GM19455 (cell line): ENCODE data around the gene FUT7.

Experiments used
- ATAC-seq: cut with Tn5 transposase; IDR thresholded peaks from one replicate; pipeline ENCODE4 v1.9.1; 2021; ENCODE audit not compliant: unreplicated experiment

The FUT7 gene

DNA sequence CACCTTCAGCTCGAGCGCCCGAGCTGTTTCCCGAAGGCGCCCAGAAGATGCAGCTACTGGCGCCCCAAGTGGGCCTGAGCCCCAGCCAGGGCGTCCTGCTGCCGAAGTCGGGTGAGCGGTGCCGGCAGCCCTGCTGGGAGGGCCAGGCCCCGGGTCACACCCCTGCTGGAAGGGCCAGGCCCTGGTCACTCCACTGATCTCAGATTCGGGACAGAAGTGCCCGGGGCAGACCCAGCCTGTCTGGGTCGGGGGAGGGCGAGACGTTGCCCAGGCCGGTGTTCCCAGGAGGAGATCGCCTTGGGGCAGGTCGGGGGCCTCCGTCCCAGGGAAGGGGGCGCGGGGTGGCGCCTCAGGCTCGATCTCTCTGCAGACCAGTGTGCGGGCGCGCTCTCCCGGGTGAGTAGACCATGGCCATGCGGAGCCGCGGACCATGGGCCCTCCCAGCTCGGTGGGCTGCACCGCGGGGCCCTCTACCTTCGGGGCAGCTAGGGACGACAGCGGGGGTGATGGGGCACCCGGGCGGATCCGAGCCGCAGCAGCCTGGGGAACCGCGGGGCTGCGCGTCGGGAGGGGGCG is 46.8 kb downstream of the FUT7 start:
- no peak for ATAC-seq

DNA sequence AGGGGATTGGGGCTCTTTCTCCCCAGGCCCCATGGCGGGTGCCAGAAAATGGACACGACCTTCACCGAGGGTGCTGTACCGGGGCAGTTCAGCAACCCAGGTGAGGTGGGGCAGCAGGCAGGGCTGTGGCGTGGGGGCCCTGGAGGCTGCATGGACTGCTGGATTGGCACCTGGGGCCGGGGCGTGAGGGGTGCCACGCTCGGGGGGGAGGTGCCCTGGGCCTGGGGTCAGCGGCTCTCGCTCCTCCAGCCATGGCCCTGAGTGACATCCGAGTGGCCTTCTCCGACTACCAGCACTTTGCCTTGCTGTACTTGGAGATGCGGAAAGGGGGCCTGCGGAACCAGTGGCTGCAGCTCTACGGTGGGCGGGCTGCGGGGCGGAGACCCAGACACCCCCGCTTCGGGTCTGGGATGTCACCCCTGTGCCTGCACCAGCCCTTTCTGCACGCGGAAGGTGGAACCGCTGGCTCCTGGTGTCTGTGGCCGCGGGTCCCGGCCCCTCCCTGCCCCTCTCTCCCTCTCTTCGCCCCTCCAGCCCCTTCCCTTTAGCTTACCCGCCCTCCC is 47.3 kb downstream of the FUT7 start:
- ATAC-seq: no peak

DNA sequence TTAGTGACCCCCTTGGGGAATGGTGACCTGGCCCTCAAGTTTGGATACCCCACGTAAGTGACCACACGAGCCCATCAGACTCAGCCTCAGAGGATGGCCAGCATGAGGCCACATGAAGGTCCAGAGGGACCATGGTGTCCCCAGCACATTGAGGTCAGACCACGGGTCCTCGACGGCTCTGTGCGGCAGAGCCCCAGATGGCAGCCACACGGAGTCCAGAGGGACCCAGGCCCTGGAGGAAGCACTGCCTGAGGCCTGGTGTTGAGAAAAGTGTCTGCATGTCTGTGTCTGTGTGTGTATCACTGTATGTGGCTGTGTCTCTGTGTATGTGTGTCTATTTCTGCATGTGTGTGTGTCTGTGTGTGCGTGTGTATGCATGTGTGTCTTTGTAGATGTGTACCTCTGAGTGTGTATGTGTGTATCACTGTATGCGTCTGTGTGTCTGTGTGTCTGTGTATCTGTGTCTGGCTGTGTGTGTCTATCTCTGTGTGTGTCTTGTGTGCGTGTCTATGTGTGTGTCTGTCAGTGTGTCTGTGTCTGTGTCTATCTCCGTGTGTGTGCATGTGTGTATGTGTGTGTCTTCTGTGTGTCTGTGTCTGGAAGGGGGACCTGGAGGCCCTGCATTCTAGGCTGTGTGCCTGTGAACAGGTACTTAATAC is 48.1 kb downstream of the FUT7 start:
- ATAC-seq: no peak

DNA sequence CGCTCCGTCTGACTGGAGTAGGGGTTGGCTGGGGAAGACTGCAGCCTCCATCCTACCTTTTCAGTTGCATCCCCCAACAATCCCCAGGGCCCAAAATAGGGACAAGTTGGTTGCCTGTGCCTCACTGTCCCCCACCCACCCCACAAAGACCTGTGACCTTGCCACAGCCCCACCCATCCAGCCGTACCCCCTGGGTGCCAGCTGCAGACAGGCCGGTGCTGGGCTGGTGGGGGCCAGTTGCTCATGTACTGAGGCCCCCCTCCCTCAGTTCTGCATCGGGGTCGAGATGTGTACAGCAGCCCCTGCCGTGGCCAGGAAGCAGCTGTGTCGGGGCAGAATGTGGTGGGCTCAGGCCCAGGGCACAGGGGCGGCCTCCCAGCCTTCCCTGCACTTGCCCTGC is 48.7 kb downstream of the FUT7 start:
- ATAC-seq: no peak

DNA sequence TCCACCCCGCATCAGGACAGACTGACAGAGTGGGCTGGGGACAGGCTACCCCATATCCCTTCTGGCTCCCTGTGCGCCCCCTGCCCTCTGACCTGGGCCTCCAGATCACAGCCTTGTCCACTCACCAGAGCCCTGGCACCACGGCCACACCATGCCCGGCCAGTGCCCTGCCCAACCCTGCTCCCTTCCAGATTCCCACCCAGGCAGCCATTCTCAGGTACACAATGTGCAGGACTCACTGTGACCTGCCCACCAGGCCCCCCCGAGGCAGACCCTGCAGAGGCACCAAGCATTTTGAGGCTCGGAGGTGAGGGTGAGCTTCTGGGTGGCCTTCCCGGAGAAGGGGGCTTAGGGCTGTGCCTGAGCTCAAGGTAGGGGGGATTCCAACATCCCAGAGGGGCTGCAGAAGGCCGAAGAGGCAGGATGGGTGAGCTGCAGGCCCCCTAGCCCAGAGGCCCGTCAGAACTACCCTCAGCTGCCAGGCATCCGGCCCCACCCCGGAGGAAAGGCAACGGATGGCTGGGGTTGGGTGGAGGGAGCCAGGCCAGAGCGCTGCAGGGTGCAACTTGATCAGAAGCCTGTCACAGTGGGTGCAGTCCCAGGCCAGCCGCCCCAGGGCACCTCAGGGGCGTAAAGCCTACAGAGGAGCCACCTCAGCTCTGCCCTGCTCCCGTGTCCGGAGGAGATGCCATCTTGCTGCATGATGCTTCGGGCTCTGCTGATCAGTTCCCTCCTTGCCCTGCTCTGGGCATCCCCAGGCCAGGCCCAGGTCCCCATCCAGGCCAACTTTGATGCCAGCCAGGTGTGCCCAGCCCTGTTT is 49.4 kb downstream of the FUT7 start, which contains the start of gene LCNL1:
TSS of gene LCNL1 (plus strand) at position 762 of the 820 bp plus-strand sequence. CDS start 594 bp downstream, outside the sequence.
- ATAC-seq: no peak

DNA sequence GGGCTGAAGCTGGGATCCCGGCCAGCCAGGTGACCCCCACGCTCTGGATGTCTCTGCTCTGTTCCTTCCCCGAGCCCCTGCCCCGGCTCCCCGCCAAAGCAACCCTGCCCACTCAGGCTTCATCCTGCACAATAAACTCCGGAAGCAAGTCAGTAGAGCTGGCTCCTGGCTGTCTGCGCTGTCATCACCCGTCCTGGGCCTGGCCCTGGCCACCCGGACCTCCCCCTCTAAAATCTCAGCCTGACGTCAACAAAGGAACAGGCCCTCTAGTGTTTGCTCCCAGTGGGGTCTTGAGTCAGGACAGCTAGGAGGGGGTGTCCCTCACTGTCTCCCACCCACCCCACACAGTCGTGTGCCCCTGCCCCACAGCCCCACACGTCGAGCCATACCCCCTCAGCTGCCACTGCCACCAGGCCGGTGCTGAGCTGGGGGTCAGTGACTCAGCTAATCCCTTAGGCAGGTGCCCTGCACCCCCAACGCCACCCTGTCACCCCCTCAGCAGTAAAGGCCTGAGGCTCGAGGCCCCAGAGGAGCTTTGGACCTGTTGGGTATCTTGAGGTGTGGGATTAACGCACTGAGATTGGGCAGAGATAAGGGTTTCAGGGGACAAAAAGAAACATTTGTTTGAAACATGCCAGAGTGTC is 50.2 kb downstream of the FUT7 start:
- ATAC-seq: no peak

DNA sequence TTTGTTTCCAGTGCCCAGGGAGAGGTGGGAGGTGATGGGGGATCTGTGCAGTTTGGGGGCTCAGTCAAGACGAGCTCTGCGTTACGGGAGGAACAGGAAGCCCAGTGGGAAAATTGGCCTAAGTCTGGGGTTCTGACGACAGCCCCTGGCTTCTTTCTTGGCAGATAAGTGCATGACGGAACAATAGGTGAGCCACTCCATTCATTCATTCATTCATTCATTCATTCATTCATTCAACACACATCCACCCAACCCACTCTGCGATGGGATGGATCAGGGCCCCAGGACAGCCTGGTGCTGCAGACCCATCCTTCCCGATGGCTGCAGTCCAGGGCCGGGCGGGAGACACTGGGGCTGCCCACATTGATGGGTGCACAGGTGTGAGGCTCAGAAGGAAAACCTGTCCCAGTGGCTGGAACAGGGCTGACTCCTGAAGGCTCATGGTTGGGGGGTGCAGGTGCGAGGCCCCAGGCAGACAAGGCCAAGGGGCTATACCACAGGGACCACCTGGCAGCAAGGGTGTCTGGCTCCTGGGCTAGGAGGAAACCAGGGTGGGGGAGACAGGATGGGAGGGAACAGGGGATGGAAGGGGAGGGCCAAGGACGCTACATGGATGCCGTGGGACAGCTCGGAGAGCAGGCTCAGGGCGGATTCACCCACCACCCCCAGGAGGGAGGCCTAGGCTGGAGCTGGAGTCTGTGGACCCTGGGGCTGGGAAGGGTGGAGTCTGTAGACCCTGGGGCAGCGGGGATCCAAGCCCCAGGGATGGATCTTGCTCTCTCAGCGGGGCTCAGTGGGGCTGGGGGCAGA is 51.0 kb downstream of the FUT7 start:
- ATAC-seq: no peak
